ENCODE measurements around the gene PRSS56.
"Not testable (repeated sequence)": the region's sequence is repeated elsewhere in the genome, so short reads cannot be mapped to it uniquely, and the experiment has no call there.

The PRSS56 gene

GRCh38 chr2:232526372-232526941, 6.3 kb downstream of the PRSS56 start:
- DNase-seq, result no peak

- DNase-seq, result no peak
Observed at GRCh38 chr2:232527905-232528470, 7.8 kb downstream of the PRSS56 start.

- no peak for DNase-seq
Observed at GRCh38 chr2:232528746-232529460, 8.7 kb downstream of the PRSS56 start.

GRCh38 chr2:232529806-232530547, 9.8 kb downstream of the PRSS56 start:
- DNase-seq, result no peak

GRCh38 chr2:232530626-232531260, 10.6 kb downstream of the PRSS56 start:
- no peak for DNase-seq

- no peak for DNase-seq
Observed at GRCh38 chr2:232532419-232532818, 12.2 kb downstream of the PRSS56 start.

GRCh38 chr2:232532821-232533220, 12.6 kb downstream of the PRSS56 start:
- not testable (repeated sequence) for DNase-seq

- no peak for DNase-seq
Observed at GRCh38 chr2:232533944-232534710, 13.9 kb downstream of the PRSS56 start.

GRCh38 chr2:232534940-232535651, 14.9 kb downstream of the PRSS56 start:
- DNase-seq, result no peak

- no peak for DNase-seq
Observed at GRCh38 chr2:232535761-232536530, 15.8 kb downstream of the PRSS56 start.

- no peak for DNase-seq
Observed at GRCh38 chr2:232537079-232537478, 16.9 kb downstream of the PRSS56 start.

GRCh38 chr2:232537499-232537898, 17.3 kb downstream of the PRSS56 start:
- DNase-seq, result no peak

- no peak for DNase-seq
Observed at GRCh38 chr2:232538671-232539070, 18.5 kb downstream of the PRSS56 start.

- no peak for DNase-seq
Observed at GRCh38 chr2:232539298-232540231, 19.4 kb downstream of the PRSS56 start, which contains the start of gene CHRNG. CHRNG (plus strand) TSS chr2:232539692; CDS start chr2:232539748, 56 bp downstream.

- DNase-seq, result no peak
Observed at GRCh38 chr2:232540441-232541041, 20.4 kb downstream of the PRSS56 start.

GRCh38 chr2:232541195-232541960, 21.2 kb downstream of the PRSS56 start:
- DNase-seq, result no peak

GRCh38 chr2:232541961-232542714, 21.9 kb downstream of the PRSS56 start:
- no peak for DNase-seq
